SK-N-SH (cell line): ENCODE data around the gene POP7.

Experiments used
- JUND ChIP-seq: IDR thresholded peaks from 2 replicates; pipeline ENCODE4 v1.4.0; 2012
- SMC3 ChIP-seq: IDR thresholded peaks from 2 replicates; pipeline ENCODE4 v1.6.1; 2012; ENCODE audit warnings: low read depth, low read length, improper control_type of control experiment
- TF ChIP-seq, protein P1 (sequence below): fragments of 200-600 bp; sonication (generic); IDR thresholded peaks from 2 replicates; pipeline ENCODE4 v1.6.1; 2017; ENCODE audit warnings: antibody characterized with exemption, mild to moderate bottlenecking, moderate library complexity

DNA sequence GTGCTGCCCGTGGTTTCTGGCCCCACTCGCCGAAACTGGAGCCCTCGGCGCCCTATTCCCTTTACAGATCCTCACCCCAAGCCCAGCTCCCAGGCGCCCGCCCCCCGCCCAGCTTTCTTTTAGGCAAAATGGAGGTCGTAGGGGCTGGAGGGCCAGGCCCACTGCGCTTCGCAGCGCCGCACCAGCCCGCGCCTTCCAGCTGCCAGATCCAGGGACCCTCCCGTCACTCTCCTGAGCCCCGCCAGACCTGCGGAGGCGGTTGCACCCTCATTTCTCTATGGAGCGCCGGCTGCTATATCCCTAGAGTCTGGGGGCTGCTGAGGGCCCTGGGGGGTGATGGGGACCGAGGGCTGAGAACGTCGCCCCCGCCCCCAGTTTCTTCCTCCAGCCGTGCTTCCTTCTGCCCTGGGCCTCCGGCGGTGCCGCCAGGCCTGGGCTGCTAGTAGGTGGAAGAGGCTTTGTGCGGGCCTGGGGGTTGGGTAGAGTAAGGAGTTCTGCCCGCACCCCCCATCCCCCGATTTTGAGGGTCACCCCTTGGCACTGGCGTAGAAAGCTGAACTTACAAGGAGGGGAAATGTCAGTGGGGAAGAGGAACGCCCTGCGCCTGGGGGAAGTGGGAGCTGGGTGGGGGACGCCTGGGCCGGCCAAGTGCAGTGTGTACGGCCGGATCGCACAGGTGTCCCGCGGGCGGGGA lies 31.4 kb upstream of the POP7 start:
- TF ChIP-seq SMC3 (no peak), JUND (no peak)
- TF ChIP-seq, protein P1, sequence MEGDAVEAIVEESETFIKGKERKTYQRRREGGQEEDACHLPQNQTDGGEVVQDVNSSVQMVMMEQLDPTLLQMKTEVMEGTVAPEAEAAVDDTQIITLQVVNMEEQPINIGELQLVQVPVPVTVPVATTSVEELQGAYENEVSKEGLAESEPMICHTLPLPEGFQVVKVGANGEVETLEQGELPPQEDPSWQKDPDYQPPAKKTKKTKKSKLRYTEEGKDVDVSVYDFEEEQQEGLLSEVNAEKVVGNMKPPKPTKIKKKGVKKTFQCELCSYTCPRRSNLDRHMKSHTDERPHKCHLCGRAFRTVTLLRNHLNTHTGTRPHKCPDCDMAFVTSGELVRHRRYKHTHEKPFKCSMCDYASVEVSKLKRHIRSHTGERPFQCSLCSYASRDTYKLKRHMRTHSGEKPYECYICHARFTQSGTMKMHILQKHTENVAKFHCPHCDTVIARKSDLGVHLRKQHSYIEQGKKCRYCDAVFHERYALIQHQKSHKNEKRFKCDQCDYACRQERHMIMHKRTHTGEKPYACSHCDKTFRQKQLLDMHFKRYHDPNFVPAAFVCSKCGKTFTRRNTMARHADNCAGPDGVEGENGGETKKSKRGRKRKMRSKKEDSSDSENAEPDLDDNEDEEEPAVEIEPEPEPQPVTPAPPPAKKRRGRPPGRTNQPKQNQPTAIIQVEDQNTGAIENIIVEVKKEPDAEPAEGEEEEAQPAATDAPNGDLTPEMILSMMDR = no peak
